Activated gamma-delta T cell treated with anti-CD3 and anti-CD28 coated beads, Interleukin-2, amount 50 U/mL, for 16 hours (primary cell): ENCODE measurements around the gene MRRF.

Source experiments
- DNase-seq: peaks from one replicate; pipeline ENCODE4 v3.0.0-alpha.2; 2020; ENCODE audit warnings: low read depth

Gene MRRF

GRCh38 chr9:122264360-122265148 is at the start of gene MRRF, which contains the start of gene RBM18:
TSS of gene MRRF (plus strand) at chr9:122264882. CDS start at chr9:122270892, 6,010 bp downstream.
TSS of gene RBM18 (minus strand) at chr9:122264840. CDS start at chr9:122261492, 3,348 bp downstream.
- DNase-seq = peak; percentile 76

GRCh38 chr9:122215663-122216062 is 49.0 kb upstream of the MRRF start:
- no peak for DNase-seq

DNA sequence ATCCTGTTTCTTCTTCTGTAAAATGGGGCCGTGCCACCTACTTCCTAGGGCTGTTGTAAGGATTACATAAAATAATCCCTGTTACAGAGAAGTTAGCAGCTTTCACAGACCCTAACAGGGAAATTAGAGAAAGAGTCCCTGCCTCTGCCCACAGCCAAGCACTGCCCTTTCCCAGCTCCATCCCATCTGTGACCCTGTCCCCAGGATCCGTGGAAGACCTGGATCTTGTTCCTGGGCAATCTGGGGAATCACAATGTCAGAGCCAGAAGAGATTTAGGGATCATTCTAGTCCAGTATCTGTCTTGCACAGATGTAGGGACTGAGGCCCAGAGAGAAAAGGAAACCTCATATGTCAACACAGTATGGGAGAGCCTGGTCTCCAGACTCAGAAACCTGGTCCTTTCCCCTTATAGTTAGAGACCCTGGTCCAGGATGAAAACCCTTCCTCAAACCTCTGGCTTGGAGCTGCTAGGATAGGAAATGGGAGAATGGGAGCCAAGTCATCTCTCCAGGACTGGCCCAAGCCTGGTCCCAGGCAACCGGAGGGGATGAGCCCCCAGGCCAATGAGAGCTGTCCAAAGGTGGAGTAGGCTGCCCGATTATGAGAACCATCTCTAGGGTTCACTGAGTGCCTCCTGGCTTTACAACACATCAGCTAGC is 48.4 kb upstream of the MRRF start:
- DNase-seq = no peak

- DNase-seq = no peak
These were observed 47.8 kb upstream of the MRRF start for GRCh38 chr9:122216798-122217418.

DNA sequence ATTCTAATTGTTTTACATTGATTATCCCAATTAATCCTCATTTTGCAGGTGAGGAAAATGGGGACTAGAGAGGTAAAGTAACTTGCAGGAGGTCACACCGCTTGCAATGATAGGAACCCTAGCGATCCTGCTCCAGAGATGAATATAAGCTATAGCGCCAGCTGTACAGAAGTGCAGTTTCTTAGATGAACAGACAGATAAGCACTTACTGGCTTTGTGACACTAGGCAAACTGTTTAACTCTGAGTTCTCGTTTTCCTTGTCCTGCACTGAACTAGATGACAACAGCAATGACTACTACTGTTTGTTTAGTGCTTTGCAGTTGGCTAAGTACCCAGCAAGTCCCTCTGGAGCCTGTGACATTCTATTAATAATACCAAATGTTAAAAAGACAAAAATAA is 47.0 kb upstream of the MRRF start:
- DNase-seq = no peak

- DNase-seq = no peak
These were observed 46.4 kb upstream of the MRRF start for GRCh38 chr9:122218071-122218934.

DNA sequence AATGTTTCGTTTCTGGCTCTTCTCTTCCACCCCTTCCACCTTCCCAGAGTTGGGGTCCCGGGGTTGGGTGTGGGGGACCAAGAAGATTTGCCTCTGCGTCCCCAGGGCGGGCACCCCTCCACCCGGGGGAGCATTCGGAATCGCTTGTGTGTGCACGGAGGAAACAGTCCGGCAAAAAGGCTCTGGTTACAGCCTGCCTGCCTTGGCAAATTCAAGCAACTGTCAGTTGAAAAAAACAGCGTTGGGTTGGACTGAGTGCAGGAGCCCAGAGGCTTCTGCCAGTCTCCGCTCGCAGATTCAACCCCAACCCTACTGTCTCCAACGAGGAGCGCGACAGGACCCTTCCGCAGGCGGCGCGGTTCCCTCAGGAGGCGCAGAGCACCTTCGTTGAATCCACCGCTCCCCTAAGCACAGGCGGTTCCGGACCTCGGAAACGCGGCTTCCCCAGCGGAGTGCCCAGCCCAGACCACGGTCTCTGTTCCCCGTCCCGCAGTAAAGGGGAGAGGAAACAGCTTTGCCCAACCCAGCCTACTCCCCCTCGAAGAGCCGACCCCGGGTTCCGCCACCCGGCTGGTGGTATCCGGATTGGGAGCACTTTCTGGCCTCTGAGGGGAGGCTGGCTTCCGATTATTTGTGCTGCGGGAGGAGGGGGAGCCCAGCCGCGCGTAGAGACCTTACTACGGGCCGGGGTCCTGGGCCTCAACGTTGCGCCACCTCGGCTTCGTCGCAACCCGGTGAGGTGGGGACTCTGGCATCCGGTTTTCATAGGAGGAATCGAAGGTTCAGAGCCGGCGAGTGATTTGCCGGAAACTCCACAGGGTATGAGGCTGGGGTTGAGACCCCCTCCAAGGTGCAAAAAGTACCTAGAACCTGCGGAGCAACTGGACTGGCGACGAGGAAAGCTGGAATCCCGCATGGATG is 45.5 kb upstream of the MRRF start:
- no peak for DNase-seq

DNA sequence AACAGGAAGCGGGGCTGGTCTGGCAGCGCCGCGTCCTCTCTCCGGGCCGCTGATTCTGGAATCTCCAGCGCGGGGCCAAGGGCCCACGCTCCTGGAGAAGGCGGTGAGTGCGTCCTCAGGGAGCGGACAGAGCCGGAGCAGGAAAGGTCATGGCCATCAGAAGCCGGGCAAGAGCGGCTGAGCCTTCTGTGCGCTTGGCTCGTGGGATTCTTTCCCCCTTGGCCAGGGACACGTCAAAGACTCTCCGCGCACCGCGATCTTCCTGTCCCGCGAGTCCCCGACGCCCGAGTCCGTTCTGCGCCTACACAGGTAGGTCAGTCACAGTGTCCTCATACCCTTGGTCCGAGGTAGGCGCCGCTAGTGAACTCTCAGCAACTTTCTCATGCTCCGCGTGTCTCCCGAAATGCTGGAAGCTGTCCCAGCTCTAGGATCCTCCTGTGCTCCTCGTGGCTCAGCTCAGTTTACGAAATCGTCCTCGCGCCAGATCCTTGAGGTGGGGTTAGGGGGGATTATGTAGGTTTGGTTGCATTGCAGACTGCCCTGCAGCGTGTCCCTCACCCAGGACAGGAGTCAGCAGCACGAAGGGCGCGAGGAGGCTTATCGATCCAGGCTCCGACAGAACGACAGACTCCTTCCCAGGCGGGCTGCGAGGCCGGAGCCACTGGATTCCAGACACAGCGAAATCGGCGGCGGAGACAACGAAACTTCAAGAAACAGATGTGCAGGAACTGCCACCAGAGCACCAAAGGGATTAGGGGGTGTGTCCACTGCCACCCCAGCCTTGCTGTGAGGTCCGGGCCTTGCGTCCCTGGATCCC is 44.6 kb upstream of the MRRF start:
- no peak for DNase-seq

DNA sequence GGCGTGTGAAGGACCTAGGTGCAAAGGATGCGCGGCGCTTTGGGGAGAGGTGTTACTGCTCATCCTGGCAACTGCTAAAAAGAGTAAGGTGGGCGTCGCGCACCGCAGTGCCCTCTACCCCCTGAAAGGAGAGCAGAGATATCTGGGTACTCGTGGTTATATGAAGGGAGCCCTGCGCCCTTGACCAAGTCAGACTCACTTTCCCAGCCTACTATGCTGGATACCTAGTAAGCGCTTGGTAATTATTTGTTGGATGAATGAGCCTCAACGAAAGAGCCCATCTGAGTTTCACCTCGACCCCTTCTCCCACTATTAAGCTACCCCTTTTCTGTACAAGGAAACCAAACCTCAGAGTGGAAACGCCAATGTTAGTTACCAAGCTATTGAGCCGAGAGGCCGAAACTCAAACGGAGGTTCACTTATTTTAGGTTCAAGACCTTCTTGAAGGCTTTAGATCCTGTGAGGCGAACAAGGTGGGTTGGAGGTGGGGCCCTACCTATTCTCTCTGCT is 44.0 kb upstream of the MRRF start:
- no peak for DNase-seq

DNA sequence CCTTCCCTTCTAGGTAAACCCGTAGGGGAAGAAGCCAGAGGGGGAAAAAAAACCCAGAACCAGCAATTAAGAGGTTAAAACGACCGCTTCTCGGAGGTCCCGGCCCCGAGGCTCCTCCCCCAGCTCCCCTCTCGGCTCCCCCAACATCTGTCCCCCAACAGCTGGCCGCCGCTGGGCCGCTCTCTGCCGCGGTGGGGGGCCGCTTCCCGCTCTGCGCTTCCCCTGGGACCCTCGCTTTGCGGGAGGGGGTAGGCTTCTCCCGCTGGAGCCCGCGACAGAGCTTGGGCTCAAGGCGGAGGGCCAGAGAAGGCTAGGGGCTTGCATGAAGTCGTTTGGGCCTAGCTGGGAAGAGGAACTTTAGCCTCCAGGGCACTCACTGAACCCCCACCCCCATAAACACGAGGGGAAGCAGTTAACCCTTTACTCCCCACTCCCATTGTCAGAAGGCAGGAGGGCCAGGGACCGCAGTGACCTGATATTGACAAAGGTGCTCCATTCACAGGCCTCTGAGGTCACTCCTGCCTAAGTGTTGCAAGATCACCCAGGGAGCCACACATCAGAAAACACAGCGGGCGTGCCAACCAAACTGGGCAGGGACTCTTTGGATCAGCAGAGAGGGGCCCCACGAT is 43.4 kb upstream of the MRRF start:
- no peak for DNase-seq

GRCh38 chr9:122222791-122223190 is 41.9 kb upstream of the MRRF start:
- no peak for DNase-seq

DNA sequence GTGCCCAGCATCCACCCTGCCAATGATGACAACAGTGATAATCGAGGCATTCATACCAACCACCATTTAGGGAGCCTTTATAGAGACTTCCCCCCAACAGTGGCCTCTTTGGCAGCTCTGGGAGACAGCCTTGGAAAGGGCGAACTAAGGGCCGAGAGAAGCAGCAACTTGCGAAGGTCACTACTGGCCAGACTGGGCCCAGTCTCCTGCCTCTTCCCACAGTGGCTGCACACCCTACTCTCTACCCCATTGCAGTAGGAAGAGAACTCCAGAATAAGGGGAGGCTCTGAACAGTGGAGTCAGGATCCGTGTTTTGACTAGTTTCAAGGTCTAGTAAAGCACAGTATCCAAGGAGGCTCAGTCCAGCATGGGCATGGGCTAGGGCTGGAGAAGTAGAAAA is 41.2 kb upstream of the MRRF start:
- no peak for DNase-seq

- no peak for DNase-seq
These were observed 39.2 kb upstream of the MRRF start for GRCh38 chr9:122225312-122226141.

DNA sequence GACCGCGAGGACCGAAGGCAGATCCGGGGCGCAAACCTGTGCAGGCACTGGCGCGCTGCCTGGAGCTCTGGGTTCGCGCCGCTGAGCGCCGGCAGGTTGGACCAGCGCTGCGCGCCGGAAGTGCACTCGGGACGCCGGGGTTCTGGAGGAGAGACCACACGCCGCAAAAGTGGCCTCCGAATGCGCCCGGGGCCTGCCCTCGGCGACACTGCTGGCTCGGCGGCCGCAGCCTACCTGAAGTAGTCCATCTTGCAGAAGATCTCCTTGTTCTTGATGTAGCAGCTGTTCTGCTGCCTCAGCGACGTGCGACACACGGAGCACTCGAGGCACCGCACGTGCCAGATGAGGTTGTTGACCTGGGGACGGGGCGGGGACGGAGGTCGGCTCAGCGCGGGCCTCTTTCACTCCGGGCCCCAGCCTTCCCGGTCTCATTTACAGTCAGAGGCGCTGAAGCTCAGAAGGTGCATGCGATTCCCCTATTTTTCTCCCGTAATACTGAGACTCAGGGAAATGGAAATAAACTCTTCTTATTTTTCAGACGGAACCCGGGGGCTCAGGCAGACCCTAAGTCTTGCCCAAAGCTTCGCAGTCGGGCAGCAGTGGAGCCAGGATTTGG is 38.4 kb upstream of the MRRF start:
- DNase-seq = no peak

- no peak for DNase-seq
These were observed 37.7 kb upstream of the MRRF start for GRCh38 chr9:122226758-122227574.

- DNase-seq = no peak
These were observed 37.1 kb upstream of the MRRF start for GRCh38 chr9:122227575-122227900.

DNA sequence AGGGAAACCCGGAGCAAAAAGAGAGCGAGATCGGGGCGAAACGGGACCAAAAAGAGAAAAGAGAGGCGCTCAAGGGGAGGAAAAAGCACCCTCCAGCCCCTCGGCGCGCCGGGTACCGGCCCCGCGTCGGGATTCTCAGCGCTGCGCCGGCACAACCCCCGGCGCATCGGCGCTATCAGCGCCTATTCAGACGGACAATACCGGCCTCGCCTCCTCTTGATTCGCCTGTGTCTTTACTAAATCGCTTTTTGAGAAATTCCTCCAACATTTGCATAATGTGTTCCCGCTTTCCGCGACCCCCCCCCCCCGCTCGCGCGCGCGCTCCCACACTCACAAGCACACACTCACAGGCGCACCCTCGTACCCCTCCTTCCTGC is 36.5 kb upstream of the MRRF start:
- no peak for DNase-seq
